GM11168 (cell line): Measurements from ENCODE around the gene PGD.
"Not testable (repeated sequence)": the region's sequence is repeated elsewhere in the genome, so short reads cannot be mapped to it uniquely, and the experiment has no call there.

Experiments used
- in situ Hi-C: fragments of 300-500 bp; cut with MboI; formaldehyde crosslinking; loops from one replicate; pipeline ENCODE4 v1.12.0; 2022; ENCODE audit warnings: low sequenced_read_pairs; ENCODE audit not compliant: unreplicated experiment

Gene PGD

DNA sequence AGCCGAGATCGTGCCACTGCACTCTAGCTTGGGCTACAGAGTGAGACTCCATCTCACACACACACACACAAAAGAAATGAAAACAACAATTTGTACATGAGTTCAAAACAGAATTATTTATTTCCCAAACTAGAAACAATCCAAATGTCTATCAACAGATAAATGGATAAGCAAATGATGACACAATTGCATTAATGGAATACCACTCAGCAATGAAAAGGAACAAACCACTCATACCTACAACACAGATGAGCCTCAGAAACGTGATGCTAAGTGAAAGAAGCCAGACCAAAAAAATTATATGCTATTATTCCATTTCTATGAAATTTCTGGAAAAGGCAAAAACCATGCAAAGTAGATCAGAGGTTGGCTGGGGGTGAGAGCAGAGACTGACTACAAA lies 2.0 kb upstream of the PGD start:
- in situ Hi-C loops, result no loop called here

DNA sequence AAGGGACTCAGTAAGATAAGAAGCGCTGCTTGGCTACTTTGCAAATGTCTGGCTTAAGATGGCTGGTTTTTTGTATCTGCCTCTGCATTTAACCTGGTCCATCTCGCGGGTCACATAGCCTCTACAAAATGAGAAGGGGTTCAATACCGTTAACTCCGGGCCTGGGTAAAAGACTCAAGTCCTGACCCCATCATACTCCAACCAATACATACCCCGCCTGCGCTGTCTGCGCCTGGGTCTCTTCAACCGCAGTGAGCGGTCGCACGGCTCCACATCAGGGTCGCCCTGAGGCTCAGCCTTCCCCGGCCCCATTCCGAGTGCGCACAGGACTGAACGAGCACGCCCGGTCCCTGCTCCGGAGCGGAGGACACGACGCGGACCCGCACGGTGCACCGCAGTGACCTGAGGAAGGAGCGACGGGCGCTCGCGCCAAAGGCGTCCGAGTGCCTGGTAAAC lies 558 bp upstream of the PGD start:
- in situ Hi-C loops, result no loop called here

DNA sequence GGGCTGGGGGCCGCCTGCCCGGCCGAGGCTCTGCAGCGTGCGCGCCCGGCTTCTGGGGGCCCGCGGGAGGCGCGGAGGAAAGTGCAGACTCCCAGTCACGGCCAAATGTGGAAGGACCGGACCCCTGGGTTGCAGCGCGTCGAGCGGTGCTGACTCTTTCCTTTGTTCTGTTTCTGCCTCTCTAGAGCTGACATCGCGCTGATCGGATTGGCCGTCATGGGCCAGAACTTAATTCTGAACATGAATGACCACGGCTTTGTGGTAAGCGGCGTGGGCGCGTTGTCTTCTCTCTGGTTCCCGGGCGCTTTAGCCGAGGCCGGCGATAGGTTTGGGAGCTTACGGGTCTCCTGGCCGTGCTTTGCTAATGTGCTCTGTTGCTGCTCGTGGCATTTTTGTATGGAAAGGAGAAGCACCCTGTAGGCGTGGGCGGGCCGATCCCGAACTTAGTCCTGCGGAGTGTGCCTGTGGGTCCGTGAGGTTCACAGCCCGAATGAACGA lies 629 bp downstream of the PGD start:
- in situ Hi-C loops, result no loop called here

DNA sequence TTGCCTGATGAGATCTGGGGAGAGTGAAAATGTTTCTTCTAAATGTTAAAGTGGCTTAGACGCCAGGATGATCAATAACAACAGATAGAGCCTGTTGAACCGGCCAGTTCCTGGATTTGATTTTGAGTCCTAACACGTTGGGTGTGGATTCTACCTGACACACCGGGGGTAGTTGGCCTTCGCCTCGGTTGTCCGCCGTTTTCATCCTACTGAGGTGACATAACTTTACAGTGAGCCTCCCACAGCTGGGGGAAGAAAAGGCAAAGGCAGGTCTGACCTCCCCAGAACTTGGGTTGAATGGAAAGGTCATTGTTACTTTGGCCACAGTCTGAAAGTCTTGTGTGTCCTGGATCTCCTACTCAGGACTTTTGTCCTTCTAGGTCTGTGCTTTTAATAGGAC lies 1.1 kb downstream of the PGD start:
- in situ Hi-C loops, result no loop called here

DNA sequence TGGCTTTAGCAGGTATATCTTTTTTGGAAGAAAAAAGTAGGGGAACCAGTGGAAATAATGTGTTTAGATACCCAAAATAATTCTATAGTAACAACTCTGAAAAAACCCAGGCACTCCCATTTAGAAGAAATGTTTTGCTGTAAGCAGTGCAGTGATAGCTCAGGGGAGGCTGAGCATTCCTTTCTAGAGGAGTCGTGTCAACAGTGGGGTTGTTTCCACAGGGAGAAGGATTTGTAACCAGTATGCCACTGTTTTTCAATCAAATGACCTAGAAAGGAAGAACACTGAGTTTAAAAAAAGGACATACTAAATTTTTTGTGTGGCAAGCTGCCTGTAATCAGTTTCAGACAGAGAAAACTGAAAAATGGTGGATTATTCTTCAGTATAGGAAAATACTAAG lies 2.4 kb downstream of the PGD start:
- in situ Hi-C loops, result no loop called here

DNA sequence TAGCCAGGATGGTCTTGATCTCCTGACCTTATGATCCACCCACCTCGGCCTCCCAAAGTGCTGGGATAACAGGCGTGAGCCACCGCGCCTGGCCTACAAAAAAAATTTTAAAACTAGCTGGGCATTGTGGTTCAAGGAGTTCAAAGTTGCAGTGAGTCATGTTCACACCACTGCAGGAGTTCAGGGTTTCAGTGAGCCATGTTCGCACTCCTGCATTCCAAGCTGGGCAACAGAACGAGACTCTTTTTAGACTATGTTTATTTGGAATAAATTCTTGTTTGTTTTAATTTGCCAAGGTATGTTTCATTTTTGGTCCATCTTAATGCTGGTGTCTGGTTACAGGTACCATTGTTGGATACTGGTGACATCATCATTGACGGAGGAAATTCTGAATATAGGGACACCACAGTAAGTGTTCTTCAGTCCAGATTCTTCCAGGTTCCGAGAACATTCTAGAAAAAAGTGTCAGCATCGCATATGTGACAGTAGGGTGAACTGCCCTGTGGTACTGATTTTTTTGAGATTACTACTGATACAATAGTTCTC lies 3.9 kb downstream of the PGD start:
- in situ Hi-C loops, result no loop called here

DNA sequence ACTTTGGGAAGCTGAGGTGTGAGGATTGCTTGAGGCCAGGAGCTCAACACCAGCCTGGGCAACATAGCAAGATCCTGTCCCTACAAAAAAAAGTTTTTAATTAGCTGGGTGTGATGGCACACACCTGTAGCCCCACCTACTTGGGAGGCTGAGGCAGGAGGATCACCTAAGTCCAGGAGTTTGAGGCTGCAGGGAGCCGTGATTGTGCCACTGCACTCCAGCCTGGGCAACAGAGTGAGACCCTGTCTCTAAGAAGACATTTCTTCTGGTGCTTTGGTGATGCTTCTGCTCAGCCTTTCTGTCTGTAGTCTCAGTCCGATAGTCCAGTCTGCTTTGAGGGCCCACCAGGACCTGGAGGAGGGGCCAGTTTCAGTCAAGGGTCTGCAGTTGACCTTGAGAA lies 8.3 kb downstream of the PGD start:
- in situ Hi-C loops, result no loop called here

DNA sequence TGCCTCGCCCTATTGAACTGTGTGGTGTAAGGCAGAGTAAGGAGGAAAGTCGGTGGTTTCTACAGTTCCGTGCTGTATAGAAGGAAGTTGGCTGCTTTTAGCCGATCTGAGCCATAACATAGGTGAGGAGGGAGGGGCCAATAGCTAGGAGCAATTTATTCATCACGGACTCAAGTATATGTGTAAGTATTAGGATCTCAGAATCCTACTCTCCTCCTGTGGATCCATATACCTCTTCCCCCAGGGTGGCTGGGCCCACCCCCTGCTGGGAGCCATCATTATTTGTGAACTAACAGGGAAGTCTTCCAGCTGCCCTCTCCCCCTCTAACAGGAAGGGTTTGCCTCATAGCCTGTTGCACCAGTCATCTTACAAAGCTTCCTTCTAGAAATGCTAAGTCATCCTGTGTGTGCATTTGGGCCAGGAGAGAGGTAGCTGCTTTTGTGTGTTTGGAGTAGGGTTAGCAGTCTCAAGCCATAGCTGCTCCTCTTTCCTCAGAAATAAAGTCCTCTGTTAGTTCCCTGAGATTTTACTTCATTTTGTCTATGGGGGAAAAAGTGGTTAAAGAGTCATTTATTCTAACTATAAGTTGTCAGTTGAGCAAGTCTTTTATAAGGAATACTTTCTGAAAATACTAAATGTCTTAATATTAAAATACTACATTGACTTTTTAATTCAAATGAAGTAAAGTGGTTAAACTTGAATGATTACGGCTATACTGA lies 16.5 kb downstream of the PGD start:
- in situ Hi-C loops, result no loop called here

DNA sequence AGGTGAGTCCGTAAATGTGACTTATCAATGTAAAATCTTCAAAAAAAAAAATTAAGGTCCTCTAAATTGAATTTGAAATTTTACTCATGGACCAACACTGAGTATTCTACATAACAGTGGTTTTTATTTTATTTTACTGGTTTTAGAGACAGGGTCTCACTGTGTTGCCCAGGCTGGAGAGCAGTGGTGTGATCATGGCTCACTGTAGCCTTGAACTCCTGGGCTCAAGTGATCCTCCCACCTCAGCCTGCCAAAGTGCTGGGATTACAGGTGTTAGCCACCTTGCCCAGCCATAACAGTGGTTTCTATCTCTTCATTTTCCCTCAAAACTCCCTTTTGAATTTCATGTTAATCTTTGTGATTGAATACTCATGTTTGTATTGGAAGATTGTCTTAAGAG lies 17.1 kb downstream of the PGD start:
- in situ Hi-C loops, result not testable (repeated sequence)

DNA sequence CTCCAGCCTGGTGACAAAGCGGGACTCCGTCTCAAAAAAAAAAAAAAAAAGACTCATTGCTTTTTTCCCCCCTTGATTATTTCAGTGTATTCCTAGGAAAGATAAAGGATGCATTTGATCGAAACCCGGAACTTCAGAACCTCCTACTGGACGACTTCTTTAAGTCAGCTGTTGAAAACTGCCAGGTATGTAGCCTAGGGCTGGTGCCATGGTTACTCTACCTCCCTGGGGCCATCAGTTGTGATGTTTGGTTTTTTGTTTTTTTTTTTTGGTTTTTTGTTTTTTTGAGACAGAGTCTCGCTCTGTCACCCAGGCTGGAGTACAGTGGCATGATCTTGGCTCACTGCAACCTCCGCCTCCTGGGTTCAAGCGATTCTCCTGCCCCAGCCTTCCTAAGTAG lies 19.9 kb downstream of the PGD start:
- in situ Hi-C loops, result not testable (repeated sequence)

DNA sequence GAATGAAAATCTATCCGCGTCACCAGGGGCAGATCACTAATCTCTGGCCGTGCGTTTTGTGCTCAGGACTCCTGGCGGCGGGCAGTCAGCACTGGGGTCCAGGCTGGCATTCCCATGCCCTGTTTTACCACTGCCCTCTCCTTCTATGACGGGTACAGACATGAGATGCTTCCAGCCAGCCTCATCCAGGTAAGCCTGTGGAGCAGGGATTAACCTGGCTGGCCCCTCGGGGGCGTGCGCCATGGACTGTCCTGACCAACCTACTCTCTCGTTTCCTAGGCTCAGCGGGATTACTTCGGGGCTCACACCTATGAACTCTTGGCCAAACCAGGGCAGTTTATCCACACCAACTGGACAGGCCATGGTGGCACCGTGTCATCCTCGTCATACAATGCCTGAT lies 20.5 kb downstream of the PGD start:
- in situ Hi-C loops, result no loop called here

DNA sequence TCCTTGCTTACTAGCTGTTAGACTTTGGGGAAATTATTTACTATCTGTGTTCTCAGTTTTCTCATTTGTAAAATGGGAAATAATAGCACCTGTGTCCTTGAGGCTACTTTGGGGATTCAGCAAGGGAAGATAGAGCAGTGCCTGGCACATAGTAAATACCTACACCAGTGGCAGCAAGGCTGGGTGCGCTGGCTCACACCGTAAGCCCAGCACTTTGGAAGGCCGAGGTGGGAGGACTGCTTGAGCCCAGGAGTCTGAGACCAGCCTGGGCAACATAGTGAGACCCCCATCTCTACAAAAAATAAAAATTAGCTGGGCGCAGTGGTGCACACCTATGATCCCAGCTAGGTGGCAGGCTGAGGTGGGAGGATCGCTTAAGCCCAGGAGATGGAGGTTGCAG lies 22.8 kb downstream of the PGD start:
- in situ Hi-C loops, result no loop called here

DNA sequence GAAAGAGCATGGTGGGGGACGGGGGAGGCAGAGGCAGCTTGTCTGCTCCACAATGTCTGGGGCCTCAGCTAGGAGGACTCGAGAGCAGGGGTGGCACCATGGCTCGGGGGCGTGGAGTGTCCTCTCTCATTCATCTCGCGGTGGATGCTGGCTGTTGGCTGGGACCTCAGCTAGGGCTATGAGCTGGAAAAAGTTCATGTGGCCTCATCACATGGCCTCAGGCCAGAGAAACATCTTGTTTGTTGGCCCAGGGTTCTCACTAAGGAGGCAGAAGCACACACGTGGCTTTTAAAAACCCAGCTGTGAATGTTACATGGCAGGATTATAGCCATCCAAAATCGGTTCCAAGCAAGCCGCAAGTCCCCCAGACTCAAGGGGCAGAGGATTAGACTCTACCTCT lies 25.2 kb downstream of the PGD start:
- in situ Hi-C loops, result no loop called here

DNA sequence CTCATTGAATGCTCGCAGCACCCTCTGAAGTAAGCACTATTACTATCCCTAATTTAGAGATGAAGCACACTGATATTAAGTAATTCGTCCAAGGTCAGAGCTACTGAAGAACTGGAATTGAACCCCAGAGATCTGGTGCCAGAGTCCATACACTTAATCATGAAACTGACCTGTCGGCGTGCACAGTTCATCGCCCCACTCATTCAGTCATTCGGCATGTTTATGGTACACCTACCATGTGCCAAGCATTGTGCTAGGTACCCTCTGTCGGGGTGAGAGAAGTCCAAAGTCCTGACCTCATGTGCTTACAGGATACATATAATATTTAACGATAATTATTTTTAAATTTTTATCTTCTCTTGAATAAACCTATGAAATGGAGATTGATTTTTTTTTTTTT lies 25.8 kb downstream of the PGD start:
- in situ Hi-C loops, result no loop called here

DNA sequence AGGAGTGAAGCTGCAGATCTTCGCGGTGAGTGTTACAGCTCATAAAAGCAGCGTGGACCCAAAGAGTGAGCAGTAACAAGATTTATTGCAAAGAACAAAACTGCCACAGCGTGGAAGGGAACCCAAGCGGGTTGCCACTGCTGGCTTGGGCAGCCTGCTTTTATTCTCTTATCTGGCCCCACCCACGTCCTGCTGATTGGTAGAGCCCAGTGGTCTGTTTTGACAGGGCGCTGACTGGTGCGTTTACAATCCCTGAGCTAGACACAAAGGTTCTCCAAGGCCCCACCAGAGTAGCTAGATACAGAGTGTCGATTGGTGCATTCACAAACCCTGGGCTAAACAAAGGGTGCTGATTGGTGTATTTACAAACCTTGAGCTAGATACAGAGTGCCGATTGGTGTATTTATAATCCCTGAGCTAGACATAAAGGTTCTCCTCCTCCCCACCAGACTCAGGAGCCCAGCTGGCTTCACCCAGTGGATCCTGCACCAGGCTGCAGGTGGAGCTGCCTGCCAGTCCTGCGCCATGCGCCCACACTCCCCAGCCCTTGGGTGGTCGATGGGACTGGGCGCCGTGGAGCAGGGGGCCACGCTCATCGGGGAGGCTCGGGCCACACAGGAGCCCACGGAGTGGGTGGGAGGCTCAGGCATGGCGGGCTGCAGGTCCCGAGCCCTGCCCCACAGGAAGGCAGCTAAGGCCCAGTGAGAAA lies 27.1 kb downstream of the PGD start:
- in situ Hi-C loops, result not testable (repeated sequence)

DNA sequence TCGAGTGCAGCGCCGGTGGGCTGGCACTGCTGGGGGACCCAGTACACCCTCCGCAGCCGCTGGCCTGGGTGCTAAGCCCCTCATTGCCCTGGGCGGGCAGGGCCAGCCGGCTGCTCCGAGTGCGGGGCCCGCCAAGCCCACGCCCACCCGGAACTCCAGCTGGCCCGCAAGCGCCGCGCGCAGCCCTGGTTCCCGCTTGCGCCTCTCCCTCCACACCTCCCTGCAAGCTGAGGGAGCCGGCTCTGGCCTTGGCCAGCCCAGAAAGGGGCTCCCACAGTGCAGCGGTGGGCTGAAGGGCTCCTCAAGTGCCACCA lies 27.6 kb downstream of the PGD start:
- in situ Hi-C loops, result not testable (repeated sequence)

DNA sequence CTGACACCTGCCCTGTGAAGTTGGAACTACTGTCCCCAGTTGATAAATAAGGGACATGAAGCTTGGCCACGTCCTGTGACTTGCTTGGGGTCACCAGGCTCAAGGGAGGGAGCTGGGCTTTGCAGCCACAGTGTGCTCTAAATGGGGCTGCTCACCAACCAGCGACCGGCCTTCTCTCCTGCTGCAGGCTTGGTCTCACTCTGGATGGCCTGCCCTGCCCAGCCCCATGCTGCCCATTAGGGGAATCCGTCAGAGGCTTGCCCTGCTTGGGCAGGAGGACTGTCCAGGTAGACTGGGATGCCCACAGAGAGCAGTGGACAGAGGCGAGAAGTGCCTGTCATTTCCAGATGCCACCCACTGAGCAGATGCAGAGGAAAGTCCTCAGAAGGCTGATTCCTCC lies 30.1 kb downstream of the PGD start:
- in situ Hi-C loops, result no loop called here

DNA sequence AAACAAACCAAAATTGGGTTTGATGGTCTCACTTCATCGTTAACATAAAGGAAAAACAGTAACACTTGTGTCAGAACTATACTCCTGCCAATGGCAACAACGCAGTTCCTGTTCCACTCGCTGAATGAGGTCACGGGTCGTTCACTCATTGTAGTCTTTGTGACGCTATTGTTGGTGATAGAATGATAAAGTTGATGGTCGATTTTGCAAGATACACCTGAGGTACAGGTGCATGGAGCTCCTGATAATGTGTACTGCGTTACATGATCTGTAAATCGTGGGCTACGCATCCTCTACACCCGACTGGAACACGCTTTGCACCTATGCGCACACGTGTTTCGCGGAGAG lies 31.0 kb downstream of the PGD start:
- in situ Hi-C loops, result loop anchor here (5.0 kb wide), 1 partner anchor 62 kb away; no protein-coding TSS in a partner anchor

DNA sequence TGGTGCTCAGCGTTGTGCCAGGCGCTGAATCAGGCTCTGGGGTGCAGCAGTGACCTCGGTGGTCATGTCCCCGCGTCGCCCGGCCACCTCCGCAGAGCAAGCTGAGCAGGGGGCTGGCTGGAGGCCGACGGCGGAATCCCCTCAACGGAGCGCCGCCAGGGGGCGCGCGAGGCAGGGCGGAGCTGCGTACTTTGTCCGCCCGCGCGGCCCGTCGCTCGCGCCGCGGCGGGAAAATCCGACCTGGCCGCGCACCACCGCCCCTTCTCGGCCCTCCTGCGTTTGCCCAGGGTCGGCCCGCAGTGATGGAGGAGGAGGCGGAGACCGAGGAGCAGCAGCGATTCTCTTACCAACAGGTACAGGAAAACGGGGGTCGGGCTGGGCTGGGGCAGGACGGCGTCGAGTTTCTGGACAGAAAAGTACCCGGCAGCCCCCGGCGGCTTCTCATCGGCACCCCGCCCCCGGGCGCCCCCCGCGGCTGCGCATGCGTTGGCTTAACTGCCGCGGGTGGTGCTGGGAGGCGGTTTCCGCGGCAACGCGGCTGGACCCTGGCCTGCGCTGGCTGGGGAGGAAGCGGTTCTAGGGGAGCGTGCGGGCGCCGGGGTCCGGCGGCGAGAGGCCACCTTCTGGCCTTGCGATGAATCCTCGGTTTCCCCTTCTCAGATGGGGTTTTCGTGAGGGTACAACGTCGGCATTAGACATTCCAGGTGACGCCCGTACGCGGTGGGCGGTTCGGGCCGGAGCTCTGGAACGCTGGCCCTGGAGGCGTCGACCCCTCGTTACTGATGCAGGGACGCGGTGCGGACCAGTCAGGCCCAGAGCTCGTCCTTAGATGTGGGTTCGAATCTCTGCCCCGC lies 31.6 kb downstream of the PGD start, which contains the start of gene CENPS:
Gene CENPS (plus strand): TSS at position 218 of the 854 bp plus-strand sequence. CDS start 85 bp downstream, at position 303.
- in situ Hi-C loops, result loop anchor here (5.0 kb wide), 1 partner anchor 62 kb away; no protein-coding TSS in a partner anchor

DNA sequence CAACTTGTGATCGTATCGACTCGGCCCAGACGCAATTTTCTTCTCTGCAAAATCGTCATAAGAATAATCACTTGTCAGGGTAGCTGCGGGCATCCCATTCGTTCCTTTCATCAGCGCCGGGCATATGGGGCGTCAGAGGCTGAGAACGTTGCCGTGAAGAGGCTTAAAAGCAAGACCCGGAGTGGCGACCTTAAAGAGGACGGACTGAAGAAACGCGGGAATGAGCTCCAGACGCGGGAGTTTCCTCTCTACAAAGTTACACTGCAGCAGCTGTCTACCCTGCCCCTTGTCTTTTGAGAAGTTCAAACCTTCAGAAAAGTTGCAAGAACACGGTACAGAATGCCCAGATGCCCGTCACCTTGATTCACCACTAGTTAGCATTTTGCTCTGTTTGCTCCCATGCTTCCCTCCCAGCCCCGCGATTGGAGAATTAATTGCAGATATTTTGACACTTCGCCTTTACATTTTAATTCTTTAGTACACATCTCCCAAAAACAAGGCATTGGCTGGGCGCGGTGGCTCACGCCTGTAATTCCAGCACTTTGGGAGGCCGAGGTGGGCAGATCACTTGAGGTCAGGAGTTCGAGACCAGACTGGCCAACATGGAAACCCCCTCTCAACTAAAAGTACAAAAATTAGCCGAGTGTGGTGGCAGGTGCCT lies 32.3 kb downstream of the PGD start:
- in situ Hi-C loops, result loop anchor here (5.0 kb wide), 1 partner anchor 61 kb away; no protein-coding TSS in a partner anchor
